GM12874 (cell line): Measurements from ENCODE around the gene JAG2.

Experiments used
- CTCF ChIP-seq: IDR thresholded peaks from 2 replicates; pipeline ENCODE4 v1.5.1; 2011; ENCODE audit warnings: low read depth, mild to moderate bottlenecking, control low read depth, low read length, moderate library complexity; ENCODE audit not compliant: insufficient read depth

Gene JAG2

GRCh38 chr14:105187116-105187515 is 18.5 kb upstream of the JAG2 start:
- TF ChIP-seq CTCF: no peak

- no peak for TF ChIP-seq CTCF
Measured at GRCh38 chr14:105185973-105186372, 17.4 kb upstream of the JAG2 start.

- no peak for TF ChIP-seq CTCF
Measured at GRCh38 chr14:105185001-105185400, 16.4 kb upstream of the JAG2 start.

- TF ChIP-seq CTCF: no peak
Measured at GRCh38 chr14:105184461-105184860, 15.9 kb upstream of the JAG2 start.

- TF ChIP-seq CTCF: no peak
Measured at GRCh38 chr14:105182296-105183020, 13.9 kb upstream of the JAG2 start.

- no peak for TF ChIP-seq CTCF
Measured at GRCh38 chr14:105181549-105182295, 13.1 kb upstream of the JAG2 start.

- no peak for TF ChIP-seq CTCF
Measured at GRCh38 chr14:105180592-105181548, 12.3 kb upstream of the JAG2 start, which contains the start of gene NUDT14. Gene NUDT14 (minus strand): TSS chr14:105181312. CDS start chr14:105181209, 103 bp downstream.
